GM18526 (cell line): ENCODE measurements around the gene MBD2.

Experiments
- POLR2A ChIP-seq: IDR thresholded peaks from 3 replicates; pipeline ENCODE4 v1.6.1; 2011; ENCODE audit not compliant: insufficient read length; ENCODE audit errors: extremely low read depth

The MBD2 gene

DNA sequence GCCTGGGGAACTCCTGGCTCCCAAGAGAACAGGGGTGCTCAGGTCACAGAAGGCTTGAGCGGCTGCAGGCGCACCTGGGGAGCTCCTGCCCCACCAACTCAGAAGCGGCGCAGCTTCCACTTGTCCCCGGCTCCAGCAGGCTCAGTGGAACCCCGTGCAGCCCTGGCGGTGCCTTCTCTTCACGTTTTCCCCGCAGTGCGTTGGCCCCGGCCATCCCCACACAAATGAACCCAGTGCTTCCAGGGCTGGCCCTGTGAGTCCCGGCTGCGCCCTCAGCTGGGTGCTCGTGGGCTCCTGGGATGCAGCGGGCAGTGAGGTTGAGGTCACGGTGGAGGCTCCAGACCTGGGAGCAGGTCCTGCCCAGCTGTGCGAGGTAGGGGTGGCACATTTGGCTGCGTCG lies 17.9 kb upstream of the MBD2 start:
- TF ChIP-seq POLR2A, result no peak

- no peak for TF ChIP-seq POLR2A
Measured at GRCh38 chr18:54241483-54241882, 17.0 kb upstream of the MBD2 start.

GRCh38 chr18:54240629-54241107 lies 16.2 kb upstream of the MBD2 start:
- no peak for TF ChIP-seq POLR2A

- TF ChIP-seq POLR2A, result no peak
Measured at GRCh38 chr18:54239601-54240000, 15.1 kb upstream of the MBD2 start.

DNA sequence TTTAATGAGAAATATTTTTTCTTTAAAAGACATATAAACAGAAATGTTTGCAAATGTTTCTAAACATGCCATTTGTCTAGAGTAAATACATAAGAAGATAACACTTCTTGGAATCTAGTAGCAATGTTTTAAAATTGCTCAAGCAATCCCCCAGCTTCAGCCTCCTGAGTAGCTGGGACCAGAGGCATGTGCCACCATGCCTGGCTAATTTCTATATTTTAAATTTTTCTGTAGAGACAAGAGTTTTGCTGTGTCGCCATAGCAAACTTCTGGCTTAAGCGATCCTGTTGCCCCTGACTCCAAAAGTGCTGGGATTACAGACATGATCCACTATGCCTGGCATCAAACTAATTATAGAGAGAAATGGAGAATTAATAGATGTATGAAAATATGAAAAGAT lies 14.6 kb upstream of the MBD2 start:
- TF ChIP-seq POLR2A, result no peak

DNA sequence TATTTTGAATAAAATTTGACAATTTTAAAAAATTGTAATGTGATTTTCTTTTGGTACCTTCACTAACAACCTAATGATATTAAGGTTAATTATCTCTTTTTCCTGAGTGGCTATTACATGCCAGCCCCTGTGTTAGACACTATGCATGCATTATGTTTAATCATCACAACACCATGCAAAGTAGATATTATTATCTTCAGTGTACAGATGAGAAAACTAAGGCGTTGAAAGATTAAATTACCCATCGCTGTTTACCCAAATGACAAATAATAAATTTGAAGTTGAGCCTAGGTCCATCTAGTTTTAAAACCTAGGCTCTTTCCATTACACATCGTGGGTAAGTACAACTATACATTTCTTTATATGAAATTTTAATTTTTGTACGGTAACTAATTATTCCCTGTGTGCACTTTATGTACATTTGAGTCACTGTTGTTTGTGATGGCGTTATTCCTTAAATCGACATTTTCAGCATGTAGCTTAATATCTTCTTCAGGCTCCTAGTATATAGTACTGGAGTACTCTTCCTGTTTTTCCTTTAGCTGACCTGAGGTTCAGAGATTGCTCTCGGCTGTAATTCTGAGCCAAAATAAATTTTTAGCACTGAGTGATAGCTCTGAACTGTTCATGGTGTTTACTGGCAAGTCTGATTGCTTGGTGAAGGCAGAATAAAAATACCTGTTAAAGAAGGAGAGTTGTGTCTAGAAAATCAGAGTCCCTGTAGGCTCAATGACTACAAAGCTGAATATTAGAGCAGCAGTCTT lies 13.9 kb upstream of the MBD2 start:
- no peak for TF ChIP-seq POLR2A

DNA sequence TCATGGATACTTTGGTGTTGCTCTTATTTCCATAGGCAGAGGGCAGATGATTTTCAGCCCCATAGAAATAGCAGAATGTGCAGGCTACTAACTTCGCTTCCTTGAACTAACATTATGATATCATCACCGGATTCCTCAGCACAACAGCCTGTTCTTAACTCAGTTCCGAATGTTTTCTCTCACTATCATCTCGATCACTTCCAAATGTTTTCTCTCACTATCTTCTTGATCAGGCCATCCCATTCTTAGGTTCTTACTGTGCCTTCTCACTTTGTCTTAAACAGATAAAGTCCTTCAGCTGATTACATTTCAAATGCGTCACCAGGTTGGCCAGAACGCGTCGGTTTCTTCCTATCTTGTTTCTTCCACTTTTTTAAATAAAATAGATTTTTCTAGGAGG lies 11.4 kb upstream of the MBD2 start:
- TF ChIP-seq POLR2A, result no peak

- no peak for TF ChIP-seq POLR2A
Measured at GRCh38 chr18:54233747-54234146, 9.3 kb upstream of the MBD2 start.

DNA sequence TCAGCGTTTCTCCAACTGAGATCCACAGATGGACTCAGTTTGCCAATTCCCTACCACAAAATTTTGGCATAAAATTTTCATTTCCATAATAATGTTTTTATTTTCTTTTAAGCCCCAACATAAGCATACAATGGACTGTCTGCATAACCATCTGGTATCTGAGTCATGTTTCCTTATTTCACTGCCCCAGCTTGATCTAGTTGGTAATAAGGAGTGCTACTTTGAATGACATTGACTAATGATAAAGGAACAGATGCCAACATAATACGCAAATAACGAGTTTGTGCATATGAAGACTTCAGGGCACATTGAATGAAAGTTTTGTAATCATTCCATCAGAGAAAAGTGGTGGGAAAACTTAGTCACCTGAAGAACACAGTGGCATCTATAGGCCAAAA lies 8.8 kb upstream of the MBD2 start:
- no peak for TF ChIP-seq POLR2A

GRCh38 chr18:54232485-54233227 lies 8.2 kb upstream of the MBD2 start:
- no peak for TF ChIP-seq POLR2A

- TF ChIP-seq POLR2A, result no peak
Measured at GRCh38 chr18:54229421-54230059, 5.1 kb upstream of the MBD2 start.

- TF ChIP-seq POLR2A, result no peak
Measured at GRCh38 chr18:54228364-54228763, 3.9 kb upstream of the MBD2 start.

- no peak for TF ChIP-seq POLR2A
Measured at GRCh38 chr18:54223568-54224241, 764 bp downstream of the MBD2 start.

- TF ChIP-seq POLR2A, result no peak
Measured at GRCh38 chr18:54222922-54223567, 1.4 kb downstream of the MBD2 start.

- no peak for TF ChIP-seq POLR2A
Measured at GRCh38 chr18:54220406-54220805, 4.1 kb downstream of the MBD2 start.

DNA sequence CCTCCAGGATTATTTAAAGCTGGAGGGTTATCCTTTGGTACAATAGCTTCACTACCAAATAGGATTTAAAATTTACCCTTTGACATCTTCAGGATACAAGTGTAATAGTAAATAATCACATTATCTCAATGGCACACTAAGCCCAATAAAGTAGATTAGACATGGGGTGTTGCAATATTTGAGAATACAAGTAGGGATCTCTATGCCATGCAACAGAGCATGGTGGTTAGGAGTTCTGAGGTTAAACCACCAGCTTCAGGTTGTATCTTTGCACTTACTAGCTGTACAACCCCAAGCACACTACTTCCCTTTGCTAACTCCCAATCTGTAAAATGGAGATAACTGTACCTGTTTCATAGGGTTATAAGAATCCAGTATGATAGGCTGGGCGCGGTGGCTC lies 6.2 kb downstream of the MBD2 start:
- TF ChIP-seq POLR2A, result no peak

- TF ChIP-seq POLR2A, result no peak
Measured at GRCh38 chr18:54217624-54218023, 6.8 kb downstream of the MBD2 start.
